ENCODE data around the gene CD47. TPM values are rescaled to one million over a fixed set of nuclear protein-coding genes. Genes with fewer than 3 reads are reported as not detected.

Gene CD47
- total RNA-seq, 2 donors from 2014 or later = 6.4 to 12.0 TPM

DNA sequence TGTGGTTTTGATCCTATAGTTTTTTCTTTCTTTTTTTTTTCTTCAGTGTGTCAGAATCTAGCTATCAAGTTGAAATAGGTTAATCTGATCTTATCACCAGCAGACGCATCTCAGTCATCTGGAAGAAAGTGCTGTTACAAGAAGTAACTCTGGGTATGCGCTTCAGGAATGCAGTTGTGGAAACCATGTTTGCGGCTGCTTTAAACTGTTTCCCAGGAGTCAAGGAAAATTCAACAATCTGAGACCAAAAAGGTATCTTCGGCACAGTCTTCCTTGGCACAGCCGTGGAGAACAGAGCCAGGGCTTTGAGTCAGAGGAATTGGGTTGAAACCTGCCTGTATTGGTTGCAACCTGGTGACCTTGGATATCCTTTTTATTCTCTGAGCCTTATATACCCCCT lies 59.9 kb downstream of the CD47 start:
- Histone ChIP-seq H3K9ac (ENCODE audit: extremely low read depth, low read length, poor library complexity, severe bottlenecking) (no peak overlapping the region), H3K27me3 (ENCODE audit: control insufficient read depth, insufficient read depth, low read length, poor library complexity, severe bottlenecking) (no peaks in the 10 kb centered on the region), H3K36me3 (ENCODE audit: control insufficient read depth, insufficient read depth, low read length) (no peaks in the 10 kb centered on the region), H3K27ac (ENCODE audit: low read depth, low read length) (no peak overlapping the region), H3K9me3 (ENCODE audit: control insufficient read depth, low read length) (peaks cover 11% of the 10 kb centered on the region), H3K4me1 (ENCODE audit: control insufficient read depth, insufficient read depth, low read length) (peaks cover 3% of the 10 kb centered on the region), H3K4me3 (ENCODE audit: low read length) (no peak overlapping the region)
- Mint-ChIP-seq H3K27ac (no peak overlapping the region), H3K27me3 (ENCODE audit: insufficient read depth) (no peaks in the 10 kb centered on the region), H3K4me3 (no peak overlapping the region), H3K9me3 (peaks cover 5% of the 10 kb centered on the region), H3K36me3 (ENCODE audit: low read depth) (no peaks in the 10 kb centered on the region), H3K4me1 (peaks cover 3% of the 10 kb centered on the region)
- 91 to 100% methylated on average over 4 to 5 of the region's 5 CpGs for WGBS, 2 experiments (ENCODE audit: insufficient coverage in 1 of 2, insufficient read length in 1 of 2)
- no peak for TF ChIP-seq CTCF (conservative IDR thresholded peaks at IDR 0.05)
- DNase-seq = no peak

DNA sequence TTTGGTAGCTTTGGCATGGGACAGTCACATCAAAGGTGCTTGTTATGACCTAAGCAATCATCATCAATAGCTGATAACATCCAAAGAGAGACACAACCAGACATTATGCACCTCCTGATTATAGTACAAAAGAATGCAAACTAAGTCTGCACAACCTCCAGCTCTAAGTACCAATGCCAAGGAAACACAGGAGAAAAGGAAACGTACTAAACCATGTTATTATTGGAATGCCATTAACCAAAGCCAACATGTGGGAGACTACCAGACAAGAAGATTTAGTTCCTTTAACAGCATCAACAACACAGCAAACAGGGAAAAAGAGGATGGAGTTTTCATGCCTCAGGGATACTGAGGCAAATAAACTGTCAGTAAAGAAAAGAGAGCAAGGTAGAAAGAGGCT lies 61.4 kb downstream of the CD47 start:
- H3K4me1 Mint-ChIP-seq = no peaks in the 10 kb centered on the region
- H3K4me1 ChIP-seq (ENCODE audit: control insufficient read depth, insufficient read depth, low read length) = no peaks in the 10 kb centered on the region
- TF ChIP-seq CTCF (conservative IDR thresholded peaks at IDR 0.05) = no peak
- WGBS, 2 experiments (ENCODE audit: insufficient coverage in 1 of 2, insufficient read length in 1 of 2) = 90% methylated on average over 1 of the region's 1 CpG; no CpG with 5 or more reads in 1 of the 2 experiments
- H3K36me3 ChIP-seq (ENCODE audit: control insufficient read depth, insufficient read depth, low read length) = no peaks in the 10 kb centered on the region
- no peak overlapping the region for H3K4me3 Mint-ChIP-seq
- no peaks in the 10 kb centered on the region for H3K36me3 Mint-ChIP-seq (ENCODE audit: low read depth)
- H3K27me3 Mint-ChIP-seq (ENCODE audit: insufficient read depth) = no peaks in the 10 kb centered on the region
- peaks cover 8% of the 10 kb centered on the region for H3K9me3 Mint-ChIP-seq
- DNase-seq = no peak
- H3K9me3 ChIP-seq (ENCODE audit: control insufficient read depth, low read length) = peaks cover 11% of the 10 kb centered on the region
- H3K27ac ChIP-seq (ENCODE audit: low read depth, low read length) = no peak overlapping the region
- H3K27ac Mint-ChIP-seq = no peak overlapping the region
- H3K9ac ChIP-seq (ENCODE audit: extremely low read depth, low read length, poor library complexity, severe bottlenecking) = no peak overlapping the region
- H3K27me3 ChIP-seq (ENCODE audit: control insufficient read depth, insufficient read depth, low read length, poor library complexity, severe bottlenecking) = no peaks in the 10 kb centered on the region
- no peak overlapping the region for H3K4me3 ChIP-seq (ENCODE audit: low read length)

GRCh38 chr3:108028896-108029295 lies 61.9 kb downstream of the CD47 start:
- Mint-ChIP-seq H3K9me3 (peaks cover 8% of the 10 kb centered on the region), H3K4me1 (no peaks in the 10 kb centered on the region), H3K4me3 (no peak overlapping the region), H3K27ac (no peak overlapping the region), H3K27me3 (ENCODE audit: insufficient read depth) (no peaks in the 10 kb centered on the region), H3K36me3 (ENCODE audit: low read depth) (no peaks in the 10 kb centered on the region)
- no peak for TF ChIP-seq CTCF (conservative IDR thresholded peaks at IDR 0.05)
- peak overlapping the region; percentile 41 for H3K27ac ChIP-seq (ENCODE audit: low read depth, low read length)
- 88% methylated on average over 2 of the region's 2 CpGs; no CpG with 5 or more reads in 1 of the 2 experiments for WGBS, 2 experiments (ENCODE audit: insufficient coverage in 1 of 2, insufficient read length in 1 of 2)
- H3K4me1 ChIP-seq (ENCODE audit: control insufficient read depth, insufficient read depth, low read length) = no peaks in the 10 kb centered on the region
- no peak for DNase-seq
- H3K4me3 ChIP-seq (ENCODE audit: low read length) = no peak overlapping the region
- no peaks in the 10 kb centered on the region for H3K27me3 ChIP-seq (ENCODE audit: control insufficient read depth, insufficient read depth, low read length, poor library complexity, severe bottlenecking)
- no peak overlapping the region for H3K9ac ChIP-seq (ENCODE audit: extremely low read depth, low read length, poor library complexity, severe bottlenecking)
- no peaks in the 10 kb centered on the region for H3K36me3 ChIP-seq (ENCODE audit: control insufficient read depth, insufficient read depth, low read length)
- peaks cover 11% of the 10 kb centered on the region for H3K9me3 ChIP-seq (ENCODE audit: control insufficient read depth, low read length)

All from endodermal cell (in vitro differentiated cells).